ENCODE results near the gene CACNA1C.

CACNA1C gene

DNA sequence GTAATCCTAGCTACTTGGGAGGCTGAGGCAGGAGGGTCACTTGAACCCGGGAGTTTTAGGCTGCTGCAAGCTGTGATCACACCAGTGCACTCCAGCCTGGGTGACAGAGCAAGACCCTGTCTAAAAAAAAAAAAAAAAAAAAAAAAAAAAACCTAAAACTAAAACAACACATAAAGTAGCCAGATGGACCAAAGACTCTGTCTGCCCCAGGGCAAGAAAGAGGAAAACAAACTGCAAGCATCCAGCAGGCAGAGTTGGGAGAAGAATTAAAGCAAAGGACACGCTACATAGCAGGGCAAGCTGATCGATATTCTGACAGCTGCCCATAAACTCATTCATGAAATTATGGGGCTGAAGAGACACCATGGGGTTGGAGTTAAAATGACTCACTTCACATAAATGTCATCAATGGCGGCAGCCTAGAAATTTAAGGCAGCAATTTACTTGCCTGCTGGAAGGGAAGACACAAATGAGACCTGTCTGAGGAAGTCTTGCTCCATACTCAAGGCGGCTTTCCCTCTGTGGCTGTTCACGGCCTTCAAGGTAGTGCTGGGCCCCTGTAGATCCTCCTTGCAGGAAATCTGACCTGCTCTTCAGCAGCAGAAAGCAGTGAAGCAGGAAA is 482.9 kb downstream of the CACNA1C start:
- TF ChIP-seq POLR2A (IDR thresholded peaks at IDR 0.05; ENCODE audit: extremely low read depth, insufficient read length): no peak
- TF ChIP-seq, protein P1, sequence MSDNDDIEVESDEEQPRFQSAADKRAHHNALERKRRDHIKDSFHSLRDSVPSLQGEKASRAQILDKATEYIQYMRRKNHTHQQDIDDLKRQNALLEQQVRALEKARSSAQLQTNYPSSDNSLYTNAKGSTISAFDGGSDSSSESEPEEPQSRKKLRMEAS (IDR thresholded peaks at IDR 0.05; ENCODE audit: low read depth, low read length): no peak
- TF ChIP-seq CTCF (IDR thresholded peaks at IDR 0.05; ENCODE audit: low read depth, low read length): no peak
- TF ChIP-seq MYC (IDR thresholded peaks at IDR 0.05; ENCODE audit: low read depth, low read length): no peak
- peak; percentile 32 for DNase-seq (ENCODE audit: low read depth)
- H3K4me3 ChIP-seq (ENCODE audit: low read depth, low read length): no peak overlapping the region

DNA sequence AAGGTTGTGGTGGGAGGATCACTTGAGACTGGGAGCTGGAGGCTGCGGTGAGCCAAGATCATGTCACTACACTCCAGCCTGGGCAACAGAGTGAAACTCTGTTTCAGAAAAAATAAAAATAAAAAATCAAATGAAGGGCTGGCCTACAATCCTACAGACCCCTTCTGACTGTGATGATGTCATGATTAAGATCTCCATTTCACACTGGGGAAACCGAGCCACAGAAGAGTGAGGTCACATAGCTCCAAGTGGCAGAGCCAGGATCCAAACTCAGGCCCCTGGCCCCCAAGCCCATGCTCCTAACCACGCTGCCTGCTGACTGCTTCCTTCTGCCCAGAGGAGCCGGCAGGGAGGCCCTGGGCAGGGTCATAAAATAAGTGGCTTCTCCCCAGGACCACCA is 483.9 kb downstream of the CACNA1C start:
- TF ChIP-seq POLR2A (IDR thresholded peaks at IDR 0.05; ENCODE audit: extremely low read depth, insufficient read length) (no peak), MYC (IDR thresholded peaks at IDR 0.05; ENCODE audit: low read depth, low read length) (no peak), CTCF (IDR thresholded peaks at IDR 0.05; ENCODE audit: low read depth, low read length) (no peak)
- TF ChIP-seq, protein P1 (IDR thresholded peaks at IDR 0.05; ENCODE audit: low read depth, low read length): no peak
- DNase-seq (ENCODE audit: low read depth): no peak

DNA sequence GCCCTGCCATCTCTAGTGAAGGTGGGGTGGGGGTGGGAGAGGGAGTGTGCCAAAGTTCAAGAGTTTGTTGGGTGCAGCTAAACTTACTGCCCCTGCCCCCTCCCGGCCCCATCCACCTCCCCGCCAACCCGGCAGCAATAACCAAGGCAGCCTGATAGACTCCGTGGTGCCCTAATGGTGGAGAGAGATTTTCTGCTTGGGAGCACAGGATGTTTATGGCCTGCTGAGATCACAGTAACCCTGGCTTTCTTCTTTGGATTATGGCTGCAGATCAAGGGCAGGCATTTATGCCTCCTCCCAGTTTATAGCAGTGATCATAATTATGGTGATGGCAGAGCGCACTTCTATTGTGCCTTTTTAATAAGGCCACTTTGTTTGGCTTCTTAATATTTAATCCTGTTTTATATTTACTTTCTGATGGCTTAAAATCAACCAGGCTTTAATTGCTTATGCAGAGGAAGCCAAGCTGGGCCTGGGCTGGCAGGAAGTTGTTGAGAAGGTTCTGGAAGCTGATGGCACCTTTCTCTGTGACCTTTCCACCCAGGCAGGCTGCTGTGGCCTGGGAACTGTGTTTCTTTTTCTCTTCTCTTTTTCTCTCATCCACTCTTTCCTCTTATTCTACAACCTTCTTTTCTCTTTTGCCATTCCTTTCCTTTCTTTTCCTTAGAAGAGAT is 485.2 kb downstream of the CACNA1C start:
- DNase-seq (ENCODE audit: low read depth): no peak

More for the DNA sequence above, 483.9 kb downstream of the CACNA1C start:
- H3K4me3 ChIP-seq (ENCODE audit: low read depth, low read length): no peak overlapping the region

DNA sequence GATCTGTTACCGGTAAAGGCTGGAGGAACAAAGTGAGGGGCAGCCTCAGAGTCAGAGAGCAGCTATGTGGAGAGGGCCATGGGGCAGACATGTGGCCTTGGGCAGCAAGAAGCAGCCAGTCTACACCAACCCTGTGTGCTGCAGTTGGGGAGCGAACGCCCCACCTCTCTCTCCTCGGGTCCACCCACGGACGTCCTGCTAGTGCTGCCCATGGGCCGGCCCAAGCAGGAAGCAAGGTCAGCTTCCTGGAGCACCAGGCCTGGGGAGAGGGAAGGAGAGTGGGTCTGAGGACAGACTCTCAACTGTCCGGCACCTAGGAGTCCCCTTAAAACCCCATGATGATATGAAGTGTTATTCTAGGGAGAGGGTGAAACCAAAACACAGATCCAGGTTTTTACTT is 487.2 kb downstream of the CACNA1C start:
- H3K4me3 ChIP-seq (ENCODE audit: low read depth, low read length): no peak overlapping the region
- DNase-seq (ENCODE audit: low read depth): no peak
- TF ChIP-seq MYC (IDR thresholded peaks at IDR 0.05; ENCODE audit: low read depth, low read length) (no peak), POLR2A (IDR thresholded peaks at IDR 0.05; ENCODE audit: extremely low read depth, insufficient read length) (no peak), CTCF (IDR thresholded peaks at IDR 0.05; ENCODE audit: low read depth, low read length) (no peak)
- TF ChIP-seq, protein P1 (IDR thresholded peaks at IDR 0.05; ENCODE audit: low read depth, low read length): no peak

More for the DNA sequence above, 485.2 kb downstream of the CACNA1C start:
- TF ChIP-seq, protein P1 (IDR thresholded peaks at IDR 0.05; ENCODE audit: low read depth, low read length): no peak
- TF ChIP-seq POLR2A (IDR thresholded peaks at IDR 0.05; ENCODE audit: extremely low read depth, insufficient read length) (no peak), MYC (IDR thresholded peaks at IDR 0.05; ENCODE audit: low read depth, low read length) (no peak), CTCF (IDR thresholded peaks at IDR 0.05; ENCODE audit: low read depth, low read length) (no peak)
- H3K4me3 ChIP-seq (ENCODE audit: low read depth, low read length): no peak overlapping the region

GRCh38 chr12:2540535-2540941 is 487.8 kb downstream of the CACNA1C start:
- TF ChIP-seq CTCF (IDR thresholded peaks at IDR 0.05; ENCODE audit: low read depth, low read length) (no peak), POLR2A (IDR thresholded peaks at IDR 0.05; ENCODE audit: extremely low read depth, insufficient read length) (no peak), MYC (IDR thresholded peaks at IDR 0.05; ENCODE audit: low read depth, low read length) (no peak)
- TF ChIP-seq, protein P1 (IDR thresholded peaks at IDR 0.05; ENCODE audit: low read depth, low read length): no peak
- DNase-seq (ENCODE audit: low read depth): no peak
- no peak overlapping the region for H3K4me3 ChIP-seq (ENCODE audit: low read depth, low read length)
